ENCODE data around the gene GPR17. TPM values are rescaled to one million over a fixed set of nuclear protein-coding genes. Genes with fewer than 3 reads are reported as not detected.
A peak's percentile ranks its signal among the peaks of the same experiment; 100 is the strongest.

GPR17 gene
- total RNA-seq, 1 donor from 2014 or later, result not detected

DNA sequence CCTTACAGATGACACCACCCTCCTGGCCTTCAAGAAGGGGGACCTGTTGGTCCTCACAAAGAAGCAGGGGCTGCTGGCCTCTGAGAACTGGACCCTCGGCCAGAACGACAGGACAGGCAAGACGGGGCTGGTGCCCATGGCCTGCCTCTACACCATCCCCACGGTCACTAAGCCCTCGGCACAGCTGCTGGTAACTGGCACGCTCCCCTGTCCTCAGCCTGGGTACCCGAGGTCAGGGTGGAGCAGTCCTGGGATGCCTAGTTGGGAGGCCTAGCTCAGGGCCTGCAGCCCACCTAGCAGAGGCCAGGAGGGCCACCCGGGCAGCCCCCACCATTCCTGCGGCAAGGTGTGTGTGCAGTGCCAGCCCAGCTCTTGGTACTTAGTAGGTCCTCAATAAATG is 16.3 kb upstream of the GPR17 start:
- DNase-seq (ENCODE audit: low spot score), result no peak
- H3K9ac ChIP-seq, result no peak overlapping the region
- H3F3A ChIP-seq (ENCODE audit: low read depth), result no peaks in the 10 kb centered on the region
- no peak overlapping the region for H3K4me2 ChIP-seq
- Mint-ChIP-seq H3K9me3 (no peaks in the 10 kb centered on the region), H3K36me3 (no peaks in the 10 kb centered on the region), H3K27ac (peak overlapping the region; percentile 86), H3K27me3 (ENCODE audit: insufficient read depth, low read depth) (no peaks in the 10 kb centered on the region), H3K4me3 (no peak overlapping the region), H3K4me1 (peaks cover 2% of the 10 kb centered on the region)
- H3K9me3 ChIP-seq (ENCODE audit: low read depth), result no peaks in the 10 kb centered on the region
- H3K4me1 ChIP-seq, result no peaks in the 10 kb centered on the region
- H4K20me1 ChIP-seq (ENCODE audit: low read depth), result no peaks in the 10 kb centered on the region
- H3K27me3 ChIP-seq, result no peaks in the 10 kb centered on the region
- no peak overlapping the region for H3K4me3 ChIP-seq
- no peak overlapping the region for H2AFZ ChIP-seq (replicated peaks)
- TF ChIP-seq EZH2phosphoT487 (IDR thresholded peaks at IDR 0.05), result no peak
- no peak for TF ChIP-seq EZH2 (IDR thresholded peaks at IDR 0.05)
- TF ChIP-seq, protein P1, sequence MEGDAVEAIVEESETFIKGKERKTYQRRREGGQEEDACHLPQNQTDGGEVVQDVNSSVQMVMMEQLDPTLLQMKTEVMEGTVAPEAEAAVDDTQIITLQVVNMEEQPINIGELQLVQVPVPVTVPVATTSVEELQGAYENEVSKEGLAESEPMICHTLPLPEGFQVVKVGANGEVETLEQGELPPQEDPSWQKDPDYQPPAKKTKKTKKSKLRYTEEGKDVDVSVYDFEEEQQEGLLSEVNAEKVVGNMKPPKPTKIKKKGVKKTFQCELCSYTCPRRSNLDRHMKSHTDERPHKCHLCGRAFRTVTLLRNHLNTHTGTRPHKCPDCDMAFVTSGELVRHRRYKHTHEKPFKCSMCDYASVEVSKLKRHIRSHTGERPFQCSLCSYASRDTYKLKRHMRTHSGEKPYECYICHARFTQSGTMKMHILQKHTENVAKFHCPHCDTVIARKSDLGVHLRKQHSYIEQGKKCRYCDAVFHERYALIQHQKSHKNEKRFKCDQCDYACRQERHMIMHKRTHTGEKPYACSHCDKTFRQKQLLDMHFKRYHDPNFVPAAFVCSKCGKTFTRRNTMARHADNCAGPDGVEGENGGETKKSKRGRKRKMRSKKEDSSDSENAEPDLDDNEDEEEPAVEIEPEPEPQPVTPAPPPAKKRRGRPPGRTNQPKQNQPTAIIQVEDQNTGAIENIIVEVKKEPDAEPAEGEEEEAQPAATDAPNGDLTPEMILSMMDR (IDR thresholded peaks at IDR 0.05), result no peak
- no peaks in the 10 kb centered on the region for H3K79me2 ChIP-seq (ENCODE audit: low read depth)
- no peaks in the 10 kb centered on the region for H3K36me3 ChIP-seq
- H3K27ac ChIP-seq, result no peak overlapping the region

DNA sequence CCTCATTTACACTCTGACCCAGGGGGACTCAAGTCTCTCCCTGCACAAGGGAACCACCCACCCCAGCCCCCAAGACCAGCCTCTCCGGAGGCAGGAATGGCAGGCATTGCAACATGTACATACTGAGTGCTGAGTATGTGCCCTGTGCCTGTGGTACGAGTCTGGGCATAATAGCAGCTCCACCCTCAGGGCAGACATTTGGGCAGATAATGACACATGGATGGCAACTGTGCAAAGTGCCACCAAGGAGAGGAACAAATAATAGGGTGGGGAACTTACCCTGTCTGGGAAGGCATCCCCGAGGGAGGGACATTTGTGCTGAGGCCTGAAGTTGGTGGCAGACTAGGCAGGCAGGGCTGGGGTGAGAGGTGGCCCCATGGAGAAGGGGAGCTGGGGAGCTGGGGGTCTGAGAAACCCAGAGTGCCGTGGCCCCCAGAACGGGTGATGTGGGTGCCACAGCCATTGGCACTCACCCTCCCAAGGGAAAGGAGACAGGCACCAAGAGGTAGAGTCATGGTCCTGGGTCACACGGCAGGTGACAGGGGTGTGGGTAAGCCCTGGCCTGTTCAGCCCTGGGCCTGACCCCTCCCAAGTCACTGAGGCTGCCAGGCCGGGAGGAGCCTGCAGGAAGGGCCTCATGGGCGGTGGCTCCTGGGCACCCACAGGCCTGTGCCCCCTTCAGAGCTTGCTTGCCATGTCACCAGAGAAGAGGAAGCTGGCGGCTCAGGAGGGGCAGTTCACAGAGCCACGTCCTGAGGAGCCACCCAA is 15.7 kb upstream of the GPR17 start:
- no peak overlapping the region for H3K27ac ChIP-seq
- no peak overlapping the region for H3K4me2 ChIP-seq
- no peak overlapping the region for H3K9ac ChIP-seq
- no peaks in the 10 kb centered on the region for H3K36me3 Mint-ChIP-seq
- no peak overlapping the region for H3K4me3 ChIP-seq
- H3K27me3 ChIP-seq, result no peaks in the 10 kb centered on the region
- H3K79me2 ChIP-seq (ENCODE audit: low read depth), result no peaks in the 10 kb centered on the region
- H3K36me3 ChIP-seq, result no peaks in the 10 kb centered on the region
- H3K4me3 Mint-ChIP-seq, result no peak overlapping the region
- H3K4me1 ChIP-seq, result no peaks in the 10 kb centered on the region
- H4K20me1 ChIP-seq (ENCODE audit: low read depth), result no peaks in the 10 kb centered on the region
- H3K27ac Mint-ChIP-seq, result no peak overlapping the region
- no peaks in the 10 kb centered on the region for H3K9me3 Mint-ChIP-seq
- peaks cover 2% of the 10 kb centered on the region for H3K4me1 Mint-ChIP-seq
- peaks cover 2% of the 10 kb centered on the region for H3K27me3 Mint-ChIP-seq (ENCODE audit: insufficient read depth, low read depth)
- no peaks in the 10 kb centered on the region for H3F3A ChIP-seq (ENCODE audit: low read depth)
- H3K9me3 ChIP-seq (ENCODE audit: low read depth), result no peaks in the 10 kb centered on the region
- DNase-seq (ENCODE audit: low spot score), result no peak
- no peak overlapping the region for H2AFZ ChIP-seq (replicated peaks)
- TF ChIP-seq EZH2 (IDR thresholded peaks at IDR 0.05) (no peak), EZH2phosphoT487 (IDR thresholded peaks at IDR 0.05) (no peak)
- TF ChIP-seq, protein P1 (IDR thresholded peaks at IDR 0.05), result no peak

- Mint-ChIP-seq H3K27ac (peak overlapping the region; percentile 42), H3K36me3 (no peaks in the 10 kb centered on the region), H3K9me3 (no peaks in the 10 kb centered on the region), H3K4me1 (peaks cover under 1% of the 10 kb centered on the region), H3K4me3 (no peak overlapping the region), H3K27me3 (ENCODE audit: insufficient read depth, low read depth) (peaks cover 2% of the 10 kb centered on the region)
- no peaks in the 10 kb centered on the region for H4K20me1 ChIP-seq (ENCODE audit: low read depth)
- H3K36me3 ChIP-seq, result no peaks in the 10 kb centered on the region
- no peaks in the 10 kb centered on the region for H3K27me3 ChIP-seq
- no peak for DNase-seq (ENCODE audit: low spot score)
- H3K9ac ChIP-seq, result no peak overlapping the region
- TF ChIP-seq, protein P1 (IDR thresholded peaks at IDR 0.05), result no peak
- no peak for TF ChIP-seq EZH2phosphoT487 (IDR thresholded peaks at IDR 0.05)
- TF ChIP-seq EZH2 (IDR thresholded peaks at IDR 0.05), result no peak
- H3K79me2 ChIP-seq (ENCODE audit: low read depth), result no peaks in the 10 kb centered on the region
- no peaks in the 10 kb centered on the region for H3K4me1 ChIP-seq
- no peak overlapping the region for H3K4me3 ChIP-seq
- H3K27ac ChIP-seq, result no peak overlapping the region
- H2AFZ ChIP-seq (replicated peaks), result no peak overlapping the region
- no peaks in the 10 kb centered on the region for H3F3A ChIP-seq (ENCODE audit: low read depth)
- no peaks in the 10 kb centered on the region for H3K9me3 ChIP-seq (ENCODE audit: low read depth)
- H3K4me2 ChIP-seq, result no peak overlapping the region
Measured at GRCh38 chr2:127630864-127631540, 15.0 kb upstream of the GPR17 start.
